ENCODE data around the gene BNIP3.

BNIP3 gene

GRCh38 chr10:131979336-131979735 lies 2.4 kb downstream of the BNIP3 start:
- Histone ChIP-seq H3K36me3 (ENCODE audit: control insufficient read depth in 2 of 2, insufficient read depth in 1 of 2, low read length in 2 of 2) (peaks cover 0 to 5% of the 10 kb centered on the region in 2 experiments; a peak in 2 of 3 replicates), H3K4me3 (ENCODE audit: low read depth, low read length) (no peak overlapping the region), H3K9me3 (ENCODE audit: control insufficient read depth, insufficient read depth, low read depth, low read length) (no peaks in the 10 kb centered on the region), H3K4me1 (ENCODE audit: control insufficient read depth, insufficient read depth, low read length) (no peaks in the 10 kb centered on the region), H3K27ac (ENCODE audit: extremely low read depth, low read depth, low read length) (no peak overlapping the region)
- POLR2A ChIA-PET = no interaction called here
- TF ChIP-seq ZNF169 (tag by site-specific recombination; IDR thresholded peaks at IDR 0.05) (no peak), ZNF777 (tag by site-specific recombination; IDR thresholded peaks at IDR 0.05; ENCODE audit: borderline replicate concordance) (no peak), ZFHX2 (tag by site-specific recombination; conservative IDR thresholded peaks at IDR 0.05) (no peak)
- TF ChIP-seq, protein P1, sequence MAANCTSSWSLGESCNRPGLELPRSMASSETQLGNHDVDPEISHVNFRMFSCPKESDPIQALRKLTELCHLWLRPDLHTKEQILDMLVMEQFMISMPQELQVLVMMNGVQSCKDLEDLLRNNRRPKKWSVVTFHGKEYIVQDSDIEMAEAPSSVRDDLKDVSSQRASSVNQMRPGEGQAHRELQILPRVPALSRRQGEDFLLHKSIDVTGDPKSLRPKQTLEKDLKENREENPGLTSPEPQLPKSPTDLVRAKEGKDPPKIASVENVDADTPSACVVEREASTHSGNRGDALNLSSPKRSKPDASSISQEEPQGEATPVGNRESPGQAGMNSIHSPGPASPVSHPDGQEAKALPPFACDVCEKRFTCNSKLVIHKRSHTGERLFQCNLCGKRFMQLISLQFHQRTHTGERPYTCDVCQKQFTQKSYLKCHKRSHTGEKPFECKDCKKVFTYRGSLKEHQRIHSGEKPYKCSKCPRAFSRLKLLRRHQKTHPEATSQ (tag by site-specific recombination; IDR thresholded peaks at IDR 0.05) = no peak
- CTCF ChIA-PET = interaction anchor here (2.4 kb wide), 1 partner anchor 44 kb away, joined by 10 read pairs; no protein-coding TSS in a partner anchor

DNA sequence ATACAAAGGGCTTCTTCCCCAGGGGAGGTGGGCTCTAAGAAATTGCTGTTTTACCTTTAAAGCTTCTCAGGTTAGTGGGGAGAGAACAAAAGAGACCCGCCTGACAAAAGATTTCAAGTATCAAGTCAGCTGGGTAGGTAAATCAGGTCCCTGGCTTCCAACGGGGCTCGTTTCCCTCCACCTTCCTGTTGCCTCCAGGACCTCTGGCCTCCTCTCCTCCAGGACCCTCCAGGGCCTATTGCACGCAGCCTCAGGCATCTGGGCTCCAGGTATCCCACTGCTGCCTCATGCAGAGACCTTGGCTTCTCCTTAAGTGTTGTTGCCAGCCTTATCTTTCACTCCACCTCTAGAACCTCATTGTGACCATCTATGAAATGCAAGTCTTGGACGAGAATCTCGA lies 2.9 kb downstream of the BNIP3 start:
- H3K4me1 ChIP-seq (ENCODE audit: control insufficient read depth, insufficient read depth, low read length) = no peaks in the 10 kb centered on the region
- peaks cover 0 to 5% of the 10 kb centered on the region in 2 experiments; a peak in 2 of 3 replicates for H3K36me3 ChIP-seq (ENCODE audit: control insufficient read depth in 2 of 2, insufficient read depth in 1 of 2, low read length in 2 of 2)
- TF ChIP-seq ZBTB48 (tag by site-specific recombination; IDR thresholded peaks at IDR 0.05) = no peak
- no peak for TF ChIP-seq SCRT1 (tag by site-specific recombination; IDR thresholded peaks at IDR 0.05; ENCODE audit: borderline replicate concordance)
- TF ChIP-seq ZNF37A (tag by site-specific recombination; IDR thresholded peaks at IDR 0.05) = no peak
- TF ChIP-seq, protein P2, sequence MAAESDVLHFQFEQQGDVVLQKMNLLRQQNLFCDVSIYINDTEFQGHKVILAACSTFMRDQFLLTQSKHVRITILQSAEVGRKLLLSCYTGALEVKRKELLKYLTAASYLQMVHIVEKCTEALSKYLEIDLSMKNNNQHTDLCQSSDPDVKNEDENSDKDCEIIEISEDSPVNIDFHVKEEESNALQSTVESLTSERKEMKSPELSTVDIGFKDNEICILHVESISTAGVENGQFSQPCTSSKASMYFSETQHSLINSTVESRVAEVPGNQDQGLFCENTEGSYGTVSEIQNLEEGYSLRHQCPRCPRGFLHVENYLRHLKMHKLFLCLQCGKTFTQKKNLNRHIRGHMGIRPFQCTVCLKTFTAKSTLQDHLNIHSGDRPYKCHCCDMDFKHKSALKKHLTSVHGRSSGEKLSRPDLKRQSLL (tag by site-specific recombination; IDR thresholded peaks at IDR 0.05) = no peak
- TF ChIP-seq ZIC2 (tag by site-specific recombination; IDR thresholded peaks at IDR 0.05) = peak; percentile 22; the same call in 1 of the 2 replicates
- TF ChIP-seq FEZF1 (tag by site-specific recombination; IDR thresholded peaks at IDR 0.05) = no peak
- TF ChIP-seq ZNF398 (tag by site-specific recombination; IDR thresholded peaks at IDR 0.05) = no peak
- no peak for TF ChIP-seq ZFP41 (tag by site-specific recombination; IDR thresholded peaks at IDR 0.05; ENCODE audit: borderline replicate concordance)
- no peak for TF ChIP-seq ZNF292 (tag by site-specific recombination; IDR thresholded peaks at IDR 0.05; ENCODE audit: borderline replicate concordance, low read depth)
- ChIA-PET POLR2A (no interaction called here), CTCF (no interaction called here)
- no peak overlapping the region for H3K27ac ChIP-seq (ENCODE audit: extremely low read depth, low read depth, low read length)
- H3K9me3 ChIP-seq (ENCODE audit: control insufficient read depth, insufficient read depth, low read depth, low read length) = no peaks in the 10 kb centered on the region
- no peak overlapping the region for H3K4me3 ChIP-seq (ENCODE audit: low read depth, low read length)

GRCh38 chr10:131978366-131978765 lies 3.4 kb downstream of the BNIP3 start:
- peaks cover 0 to 5% of the 10 kb centered on the region in 2 experiments; a peak in 2 of 3 replicates for H3K36me3 ChIP-seq (ENCODE audit: control insufficient read depth in 2 of 2, insufficient read depth in 1 of 2, low read length in 2 of 2)
- no peaks in the 10 kb centered on the region for H3K4me1 ChIP-seq (ENCODE audit: control insufficient read depth, insufficient read depth, low read length)
- CTCF ChIA-PET = no interaction called here
- H3K27ac ChIP-seq (ENCODE audit: extremely low read depth, low read depth, low read length) = no peak overlapping the region
- POLR2A ChIA-PET = no interaction called here
- no peaks in the 10 kb centered on the region for H3K9me3 ChIP-seq (ENCODE audit: control insufficient read depth, insufficient read depth, low read depth, low read length)
- H3K4me3 ChIP-seq (ENCODE audit: low read depth, low read length) = no peak overlapping the region
- no peak for TF ChIP-seq ZNF302 (tag by site-specific recombination; IDR thresholded peaks at IDR 0.05; ENCODE audit: low read depth)
- TF ChIP-seq ZSCAN23 (tag by site-specific recombination; IDR thresholded peaks at IDR 0.05) = no peak
- no peak for TF ChIP-seq ZNF791 (tag by site-specific recombination; IDR thresholded peaks at IDR 0.05)
- TF ChIP-seq ZNF510 (tag by site-specific recombination; IDR thresholded peaks at IDR 0.05; ENCODE audit: insufficient replicate concordance) = no peak
- no peak for TF ChIP-seq ZNF138 (tag by site-specific recombination; IDR thresholded peaks at IDR 0.05; ENCODE audit: borderline replicate concordance)
- no peak for TF ChIP-seq WT1 (tag by site-specific recombination; IDR thresholded peaks at IDR 0.05)
- no peak for TF ChIP-seq IKZF3 (tag by site-specific recombination; IDR thresholded peaks at IDR 0.05)
- TF ChIP-seq ZNF837 (tag by site-specific recombination; IDR thresholded peaks at IDR 0.05) = no peak
- no peak for TF ChIP-seq SCRT2 (tag by site-specific recombination; IDR thresholded peaks at IDR 0.05)
- no peak for TF ChIP-seq RBAK (tag by site-specific recombination; IDR thresholded peaks at IDR 0.05)
- TF ChIP-seq ZNF184 (tag by site-specific recombination; IDR thresholded peaks at IDR 0.05) = no peak
- no peak for TF ChIP-seq KLF10 (tag by site-specific recombination; IDR thresholded peaks at IDR 0.05)
- TF ChIP-seq, protein P3, sequence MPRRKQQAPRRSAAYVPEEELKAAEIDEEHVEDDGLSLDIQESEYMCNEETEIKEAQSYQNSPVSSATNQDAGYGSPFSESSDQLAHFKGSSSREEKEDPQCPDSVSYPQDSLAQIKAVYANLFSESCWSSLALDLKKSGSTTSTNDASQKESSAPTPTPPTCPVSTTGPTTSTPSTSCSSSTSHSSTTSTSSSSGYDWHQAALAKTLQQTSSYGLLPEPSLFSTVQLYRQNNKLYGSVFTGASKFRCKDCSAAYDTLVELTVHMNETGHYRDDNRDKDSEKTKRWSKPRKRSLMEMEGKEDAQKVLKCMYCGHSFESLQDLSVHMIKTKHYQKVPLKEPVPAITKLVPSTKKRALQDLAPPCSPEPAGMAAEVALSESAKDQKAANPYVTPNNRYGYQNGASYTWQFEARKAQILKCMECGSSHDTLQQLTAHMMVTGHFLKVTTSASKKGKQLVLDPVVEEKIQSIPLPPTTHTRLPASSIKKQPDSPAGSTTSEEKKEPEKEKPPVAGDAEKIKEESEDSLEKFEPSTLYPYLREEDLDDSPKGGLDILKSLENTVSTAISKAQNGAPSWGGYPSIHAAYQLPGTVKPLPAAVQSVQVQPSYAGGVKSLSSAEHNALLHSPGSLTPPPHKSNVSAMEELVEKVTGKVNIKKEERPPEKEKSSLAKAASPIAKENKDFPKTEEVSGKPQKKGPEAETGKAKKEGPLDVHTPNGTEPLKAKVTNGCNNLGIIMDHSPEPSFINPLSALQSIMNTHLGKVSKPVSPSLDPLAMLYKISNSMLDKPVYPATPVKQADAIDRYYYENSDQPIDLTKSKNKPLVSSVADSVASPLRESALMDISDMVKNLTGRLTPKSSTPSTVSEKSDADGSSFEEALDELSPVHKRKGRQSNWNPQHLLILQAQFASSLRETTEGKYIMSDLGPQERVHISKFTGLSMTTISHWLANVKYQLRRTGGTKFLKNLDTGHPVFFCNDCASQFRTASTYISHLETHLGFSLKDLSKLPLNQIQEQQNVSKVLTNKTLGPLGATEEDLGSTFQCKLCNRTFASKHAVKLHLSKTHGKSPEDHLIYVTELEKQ (tag by site-specific recombination; IDR thresholded peaks at IDR 0.05; ENCODE audit: borderline replicate concordance) = no peak

Data from HEK293 (cell line).